ENCODE measurements around the gene PYDC1.

- TF ChIP-seq POLR2A (IDR thresholded peaks at IDR 0.05; ENCODE audit: low read length) (no peak), GATA1 (IDR thresholded peaks at IDR 0.05; ENCODE audit: low read depth, low read length) (no peak)
Observed at GRCh38 chr16:31199430-31200041, 17.4 kb downstream of the PYDC1 start.
